GM19397 (cell line): ENCODE measurements around the gene ZNF655.
"Not testable (repeated sequence)": the region's sequence is repeated elsewhere in the genome, so short reads cannot be mapped to it uniquely, and the experiment has no call there.

Experiments
- ATAC-seq: cut with Tn5 transposase; IDR thresholded peaks from one replicate; pipeline ENCODE4 v1.9.1; 2021; ENCODE audit warnings: mild to moderate bottlenecking, moderate library complexity; ENCODE audit not compliant: unreplicated experiment

The ZNF655 gene

DNA sequence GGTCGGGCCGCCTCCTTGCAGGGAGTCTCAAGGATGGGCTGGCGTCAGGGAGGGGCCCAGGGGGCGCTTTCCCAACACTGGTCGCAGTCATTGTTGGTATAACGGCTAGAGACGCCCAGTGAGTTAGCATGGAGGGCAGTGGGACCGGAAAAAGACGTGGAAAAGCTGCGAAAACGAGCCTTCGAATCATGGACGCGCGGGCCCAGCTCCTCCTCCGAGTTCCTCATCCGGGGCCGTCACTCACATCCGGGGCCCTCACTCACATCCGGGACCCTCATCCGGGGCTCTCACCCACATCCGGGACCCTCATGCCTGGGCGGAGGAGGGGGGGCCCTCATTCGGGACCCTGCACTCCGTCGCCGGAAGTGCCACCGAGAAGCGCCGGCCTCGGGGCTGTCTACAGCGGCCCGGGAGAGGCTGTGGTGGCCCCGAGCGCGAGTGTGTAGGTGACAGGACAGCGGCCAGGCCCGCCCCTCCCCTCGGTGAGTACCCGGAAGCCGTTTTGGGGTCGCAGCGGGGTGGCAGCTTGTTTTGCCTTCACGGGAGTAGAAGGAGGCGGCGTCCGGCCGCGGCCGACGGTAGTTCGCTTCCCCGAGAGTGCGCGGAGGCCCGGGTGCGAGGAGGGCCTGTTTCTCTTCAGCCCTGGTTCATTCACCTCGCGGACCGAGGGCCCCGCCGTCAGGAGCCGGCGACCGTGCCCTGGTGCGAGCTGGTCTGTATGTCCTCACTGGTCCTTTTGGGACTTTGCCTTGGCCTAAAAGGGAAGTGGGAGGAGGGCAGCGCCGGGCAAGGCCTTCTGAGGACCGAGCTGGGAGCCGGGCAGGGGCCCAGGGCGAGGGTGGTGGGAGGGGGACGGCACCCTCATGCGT lies at the start of gene ZNF655:
Gene ZNF655 (plus strand): TSS at position 337 of the 869 bp plus-strand sequence. CDS start 1,918 bp downstream, outside the sequence.
- ATAC-seq, result peak; percentile 89

GRCh38 chr7:99514050-99514449 lies 44.4 kb upstream of the ZNF655 start:
- ATAC-seq, result no peak

GRCh38 chr7:99521399-99521798 lies 37.0 kb upstream of the ZNF655 start:
- ATAC-seq, result no peak

DNA sequence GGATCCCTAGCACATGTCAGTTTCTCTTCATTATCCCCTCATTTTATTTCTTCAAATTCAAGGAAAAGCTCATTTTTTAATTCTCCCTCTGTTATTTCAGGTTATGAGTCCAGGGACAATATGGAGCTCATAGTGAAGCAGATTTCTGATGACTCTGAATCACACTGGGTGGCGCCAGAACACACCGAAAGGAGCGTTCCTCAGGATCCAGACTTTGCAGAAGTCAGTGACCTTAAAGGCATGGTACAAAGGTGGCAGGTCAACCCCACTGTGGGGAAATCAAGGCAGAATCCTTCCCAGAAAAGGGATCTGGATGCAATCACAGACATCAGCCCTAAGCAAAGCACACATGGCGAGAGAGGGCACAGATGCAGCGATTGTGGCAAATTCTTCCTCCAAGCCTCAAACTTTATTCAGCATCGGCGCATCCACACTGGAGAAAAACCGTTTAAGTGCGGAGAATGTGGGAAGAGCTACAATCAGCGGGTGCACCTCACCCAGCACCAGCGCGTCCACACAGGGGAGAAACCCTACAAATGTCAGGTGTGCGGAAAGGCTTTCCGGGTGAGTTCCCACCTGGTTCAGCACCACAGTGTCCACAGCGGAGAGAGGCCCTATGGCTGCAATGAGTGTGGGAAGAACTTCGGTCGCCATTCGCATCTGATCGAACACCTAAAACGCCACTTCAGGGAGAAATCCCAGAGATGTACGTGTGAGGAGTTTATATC lies 32.6 kb upstream of the ZNF655 start:
- ATAC-seq, result no peak

DNA sequence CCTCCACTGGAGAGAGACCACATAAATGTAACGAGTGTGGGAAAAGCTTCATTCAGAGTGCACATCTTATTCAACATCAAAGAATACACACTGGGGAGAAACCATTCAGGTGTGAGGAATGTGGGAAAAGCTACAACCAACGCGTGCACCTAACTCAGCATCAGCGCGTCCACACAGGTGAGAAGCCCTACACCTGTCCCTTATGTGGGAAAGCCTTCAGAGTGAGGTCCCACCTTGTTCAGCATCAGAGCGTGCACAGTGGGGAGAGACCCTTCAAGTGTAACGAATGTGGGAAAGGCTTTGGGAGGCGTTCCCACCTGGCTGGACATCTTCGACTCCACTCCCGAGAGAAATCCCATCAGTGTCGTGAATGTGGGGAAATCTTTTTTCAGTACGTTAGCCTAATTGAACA lies 27.1 kb upstream of the ZNF655 start:
- no peak for ATAC-seq

GRCh38 chr7:99535667-99536066 lies 22.8 kb upstream of the ZNF655 start:
- no peak for ATAC-seq

DNA sequence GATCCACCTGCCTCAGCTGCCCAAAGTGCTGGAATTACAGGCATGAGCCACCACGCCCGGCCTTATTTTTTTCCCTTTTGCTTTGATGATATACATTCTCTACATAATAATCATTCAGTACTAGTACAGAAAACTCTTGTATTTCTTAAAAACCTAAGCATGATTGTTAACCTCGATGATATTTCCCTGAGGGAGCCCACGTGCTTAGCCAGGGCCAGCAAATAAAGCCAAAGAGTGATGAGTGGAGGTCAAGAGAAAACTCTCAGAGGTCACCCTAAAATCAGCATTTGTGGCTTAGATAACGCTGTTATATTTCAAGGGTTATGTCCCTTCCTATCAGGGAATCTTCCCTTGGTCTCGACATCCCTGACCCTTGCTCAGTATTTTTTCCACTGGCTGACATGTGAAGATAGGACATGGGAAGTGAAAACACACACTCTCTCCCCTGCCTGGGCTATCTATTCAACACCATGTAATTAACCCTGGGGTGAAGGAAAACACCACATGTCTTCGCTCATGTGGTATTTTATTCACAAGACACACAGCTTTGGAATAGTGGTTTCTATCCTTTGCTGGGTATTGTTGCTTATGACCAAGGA lies 19.1 kb upstream of the ZNF655 start:
- ATAC-seq, result no peak

DNA sequence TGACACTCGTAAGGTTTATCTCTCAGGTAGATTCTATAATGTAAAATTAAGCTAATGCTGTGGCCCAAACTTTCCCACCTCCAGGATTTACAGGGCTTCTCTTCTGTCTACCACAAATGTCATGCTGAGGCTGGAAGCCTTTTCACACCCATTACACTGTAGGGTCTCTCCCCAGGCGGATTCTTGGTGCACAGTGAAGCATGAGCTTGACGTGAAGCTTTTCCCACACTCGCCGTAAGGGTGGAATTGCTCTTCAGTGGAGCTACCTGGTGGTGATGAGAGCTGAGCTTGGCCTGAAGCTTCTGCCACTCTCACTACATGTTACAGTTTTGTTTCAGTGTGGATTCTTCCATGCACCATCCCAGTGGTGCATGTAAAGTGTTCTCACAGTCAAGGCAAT lies 17.9 kb upstream of the ZNF655 start:
- ATAC-seq, result no peak

DNA sequence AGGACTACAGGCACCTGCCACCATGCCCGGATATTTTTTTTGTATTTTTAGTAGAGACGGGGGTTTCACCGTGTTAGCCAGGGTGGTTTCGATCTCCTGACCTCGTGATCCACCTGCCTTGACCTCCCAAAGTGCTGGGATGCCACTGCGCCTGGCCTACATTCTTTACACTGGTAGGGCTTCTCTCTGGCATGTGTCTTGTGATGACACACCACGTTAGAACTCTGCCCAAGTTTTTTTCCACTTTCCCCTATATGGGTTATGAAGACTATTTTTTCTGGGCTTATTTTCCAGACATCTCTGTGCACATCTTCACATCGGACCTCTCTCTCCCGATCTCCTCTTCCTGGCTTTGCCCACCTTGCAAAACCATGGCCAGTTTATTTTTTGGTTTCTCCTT lies 17.2 kb upstream of the ZNF655 start:
- ATAC-seq, result no peak

GRCh38 chr7:99543081-99543671 lies 15.3 kb upstream of the ZNF655 start:
- ATAC-seq, result no peak

DNA sequence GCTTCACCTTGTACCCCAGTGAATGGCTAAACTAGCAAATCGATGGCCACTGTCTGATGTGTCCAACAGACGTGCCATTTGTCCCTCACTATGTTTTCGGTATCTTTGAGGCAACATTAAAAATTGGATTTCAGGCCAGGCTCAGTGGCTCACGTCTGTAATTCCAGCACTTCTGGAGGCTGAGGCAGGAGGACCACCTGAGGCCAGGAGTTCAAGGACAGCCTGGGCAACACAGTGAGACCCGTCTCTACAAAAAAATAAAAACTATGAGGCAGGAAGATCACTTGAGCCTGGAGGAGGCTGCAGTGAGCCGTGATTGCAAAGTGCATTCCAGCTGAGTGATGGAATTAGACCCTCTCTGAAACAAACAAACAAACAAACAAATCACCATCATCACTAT lies 14.5 kb upstream of the ZNF655 start:
- ATAC-seq, result no peak

GRCh38 chr7:99545308-99545707 lies 13.1 kb upstream of the ZNF655 start:
- not testable (repeated sequence) for ATAC-seq

GRCh38 chr7:99549545-99549944 lies 8.9 kb upstream of the ZNF655 start:
- not testable (repeated sequence) for ATAC-seq

DNA sequence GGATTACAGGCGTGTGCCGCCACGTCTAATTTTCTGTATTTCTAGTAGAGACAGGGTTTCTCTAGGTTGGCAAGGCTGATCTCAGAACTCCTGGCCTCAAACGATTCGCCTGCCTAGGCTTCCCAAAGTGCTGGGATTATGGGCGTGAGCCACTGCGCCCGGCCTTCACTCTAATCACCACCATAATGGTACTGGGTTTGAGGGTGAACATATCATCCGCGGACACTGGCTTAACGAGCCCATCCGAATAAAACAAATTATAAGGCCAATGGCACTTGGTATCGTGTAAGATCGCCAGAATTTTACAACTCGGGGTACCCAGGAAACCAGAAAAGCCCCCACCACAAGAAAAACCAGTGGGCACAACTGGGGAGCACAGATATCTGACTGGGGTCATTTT lies 7.1 kb upstream of the ZNF655 start:
- no peak for ATAC-seq

GRCh38 chr7:99551767-99552463 lies 6.5 kb upstream of the ZNF655 start, which contains the start of gene FAM200A:
Gene FAM200A (minus strand): TSS chr7:99552114. CDS start chr7:99548407, 3,707 bp downstream.
- ATAC-seq, result peak; percentile 92

- ATAC-seq, result no peak
Measured at GRCh38 chr7:99553039-99553438, 5.4 kb upstream of the ZNF655 start.

DNA sequence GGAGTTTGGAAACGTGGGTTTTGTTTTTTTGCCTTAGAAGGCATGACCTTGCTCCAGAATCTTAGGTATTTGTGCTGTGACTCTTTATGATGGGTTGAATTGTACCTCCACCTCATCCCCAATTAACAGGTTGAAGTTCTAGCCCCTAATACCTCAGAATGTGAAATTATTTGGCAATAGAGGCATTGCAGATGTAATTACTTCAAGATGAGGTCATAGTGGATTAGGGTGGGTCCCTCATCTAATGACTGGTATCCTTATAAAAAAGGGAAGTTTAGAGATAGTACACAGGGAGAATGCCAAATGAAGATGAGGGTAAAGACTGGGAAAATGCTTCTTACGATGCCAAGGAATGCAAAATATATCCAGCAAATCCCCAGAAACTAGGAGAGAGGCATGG lies 3.5 kb upstream of the ZNF655 start:
- ATAC-seq, result no peak

GRCh38 chr7:99557196-99557607 lies 1.2 kb upstream of the ZNF655 start:
- ATAC-seq, result no peak

DNA sequence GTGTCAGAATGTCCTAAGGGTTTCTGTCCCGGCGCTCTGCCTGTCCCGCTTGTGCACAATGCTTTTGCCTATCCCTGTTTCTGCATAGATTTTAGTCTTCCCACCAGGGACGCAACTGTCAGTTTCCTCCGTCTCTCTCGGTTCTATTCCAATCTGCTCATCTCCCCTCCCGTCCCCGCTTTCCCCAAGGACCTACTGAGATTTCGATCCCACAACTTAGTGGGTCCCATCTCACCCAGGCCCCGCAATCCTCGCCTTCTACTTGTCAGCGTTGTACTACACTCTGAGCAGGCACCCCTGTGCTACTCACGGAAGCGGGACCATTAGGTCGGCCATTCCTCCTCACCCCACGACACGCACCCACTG lies 519 bp upstream of the ZNF655 start:
- peak; percentile 53 for ATAC-seq

GRCh38 chr7:99559175-99559915 lies 903 bp downstream of the ZNF655 start:
- ATAC-seq, result no peak
